HepG2 (cell line): ENCODE data around the gene ZNF141. TPM values are rescaled to one million over a fixed set of nuclear protein-coding genes. Genes with fewer than 3 reads are reported as not detected.

ENCODE experiments used
- ATAC-seq: fragments of 200-7000 bp; cut with Tn5 transposase; 3 replicates; pipeline ENCODE4 v1.9.1; 2020; ENCODE audit warnings: mild to moderate bottlenecking, moderate library complexity
- BruUV-seq: library from RNA; stranded (reverse); fragments of 400-500 nt; replicated peaks from 2 replicates; lab custom pipeline; 2021; lab: Mats Ljungman, UMichigan
- CTCF ChIA-PET: fragments of 300-600 bp; formaldehyde crosslinking; extraction: SDS; loops from one replicate; lab custom pipeline; 2021; ENCODE audit warnings: low total read pairs, inconsistent platforms, low intra/inter-chr PET ratio; lab: Yijun Ruan, JAX
- POLR2A ChIA-PET: fragments of 350-600 bp; sonication (Branson Sonifier 250); formaldehyde crosslinking; loops from one replicate; lab custom pipeline; 2020; ENCODE audit warnings: antibody characterized with exemption, inconsistent platforms; lab: Yijun Ruan, JAX
- DNase-seq: peaks from one replicate; pipeline ENCODE4 v3.0.0-alpha.2; 2015; ENCODE audit warnings: low spot score
- FAIRE-seq: peaks from 3 replicates; lab custom pipeline; 2011; peaks lifted over from hg19 to GRCh38; lab: Jason Lieb, UNC
- H2AFZ ChIP-seq: one replicate; pipeline ENCODE4 v1.6.1; 2011; ENCODE audit warnings: low read length, inconsistent platforms
- H3K27ac ChIP-seq: fragments of 300-600 bp; 3 replicates; pipeline ENCODE4 v1.8.0; 2011; ENCODE audit warnings: mixed run types, mild to moderate bottlenecking, mixed read lengths, low read length, inconsistent platforms; ENCODE audit not compliant: insufficient read depth; ENCODE audit errors: extremely low read length
- H3K27me3 ChIP-seq, 2 experiments: fragments of 200-600 bp in 1 of 2; 2 replicates in 1 of 2; 3 replicates in 1 of 2; pipeline versions ENCODE4 v1.6.0 to v1.8.0; 2011; ENCODE audit warnings: low read length in 2 of 2, mild to moderate bottlenecking in 2 of 2, moderate library complexity in 2 of 2, inconsistent platforms in 1 of 2; ENCODE audit not compliant: insufficient read depth in 2 of 2, control insufficient read depth in 1 of 2
- H3K36me3 ChIP-seq, 2 experiments: fragments of 200-600 bp in 1 of 2; replicated peaks in 1 of 2; 2 replicates in 1 of 2; 3 replicates in 1 of 2; pipeline versions ENCODE4 v1.5.1 to v1.8.0; 2011; ENCODE audit warnings: low read length in 2 of 2, inconsistent platforms in 1 of 2; ENCODE audit not compliant: insufficient read depth in 2 of 2, control insufficient read depth in 1 of 2
- H3K4me1 ChIP-seq: 2 replicates; pipeline ENCODE4 v1.5.1; 2012; ENCODE audit warnings: low read length, inconsistent platforms; ENCODE audit not compliant: insufficient read depth
- H3K4me2 ChIP-seq: 2 replicates; pipeline ENCODE4 v1.6.0; 2011; ENCODE audit warnings: low read depth, low read length, inconsistent platforms
- H3K4me3 ChIP-seq, 3 experiments: fragments of 200-600 bp in 1 of 3; sonication (generic), shearing (Covaris generic) in 1 of 3; replicated peaks in 1 of 3; 2 replicates each; pipeline ENCODE4 v1.5.1; 2011 to 2016; ENCODE audit warnings: low read length in 3 of 3, inconsistent platforms in 2 of 3, low read depth in 2 of 3, mild to moderate bottlenecking in 2 of 3, control low read depth in 1 of 3, mixed read lengths in 1 of 3; ENCODE audit not compliant: insufficient read depth in 1 of 3
- H3K79me2 ChIP-seq: one replicate; pipeline ENCODE4 v1.6.1; 2011; ENCODE audit warnings: low read length, inconsistent platforms; ENCODE audit not compliant: insufficient read depth
- H3K9ac ChIP-seq: 2 replicates; pipeline ENCODE4 v1.6.0; 2011; ENCODE audit warnings: mild to moderate bottlenecking, low read depth, low read length, inconsistent platforms; ENCODE audit not compliant: insufficient read depth
- H3K9me3 ChIP-seq: 2 replicates; pipeline ENCODE4 v1.5.1; 2012; ENCODE audit warnings: mild to moderate bottlenecking, low read length
- H4K20me1 ChIP-seq: 2 replicates; pipeline ENCODE4 v1.6.0; 2011; ENCODE audit warnings: inconsistent platforms, mild to moderate bottlenecking, low read length, moderate library complexity; ENCODE audit not compliant: insufficient read depth
- GTF3A ChIP-seq: sonication (generic); formaldehyde crosslinking; conservative IDR thresholded peaks from 2 replicates; pipeline ENCODE4 v1.4.0; 2020; ENCODE audit warnings: mild to moderate bottlenecking, missing genetic modification reagents
- JUN ChIP-seq: sonication (generic); formaldehyde crosslinking; IDR thresholded peaks from 2 replicates; pipeline ENCODE4 v1.4.0; 2020; ENCODE audit warnings: mild to moderate bottlenecking, missing genetic modification reagents
- KDM5A ChIP-seq: fragments of 200-600 bp; sonication (generic); IDR thresholded peaks from 2 replicates; pipeline ENCODE4 v1.7.0; 2018; ENCODE audit warnings: antibody characterized with exemption, mild to moderate bottlenecking, low read length, borderline replicate concordance
- MAZ ChIP-seq, 2 experiments: sonication (generic) in 1 of 2; formaldehyde crosslinking in 1 of 2; IDR thresholded peaks; 2 replicates each; pipeline versions ENCODE4 v1.5.0 to v1.6.1; 2012 to 2020; ENCODE audit warnings: low read depth in 2 of 2, mild to moderate bottlenecking in 2 of 2, borderline replicate concordance in 1 of 2, improper control_type of control experiment in 1 of 2, low read length in 1 of 2, missing genetic modification reagents in 1 of 2, moderate library complexity in 1 of 2
- MIXL1 ChIP-seq: IDR thresholded peaks from 2 replicates; pipeline ENCODE4 v1.6.1; 2016
- NFIC ChIP-seq: IDR thresholded peaks from 2 replicates; pipeline ENCODE4 v1.6.1; 2012; ENCODE audit warnings: mild to moderate bottlenecking, low read length, inconsistent platforms
- PHF21A ChIP-seq: sonication (generic); formaldehyde crosslinking; IDR thresholded peaks from 2 replicates; pipeline ENCODE4 v1.5.0; 2020; ENCODE audit warnings: mild to moderate bottlenecking, missing genetic modification reagents
- SRSF9 ChIP-seq: fragments of 200-400 bp; formaldehyde crosslinking; IDR thresholded peaks from 2 replicates; pipeline ENCODE4 v1.6.1; 2018; ENCODE audit warnings: borderline replicate concordance, mild to moderate bottlenecking, low read depth, low read length; ENCODE audit not compliant: insufficient read depth, poor library complexity, severe bottlenecking
- ZNF232 ChIP-seq: sonication (generic); formaldehyde crosslinking; IDR thresholded peaks from 2 replicates; pipeline ENCODE4 v1.4.0; 2020; ENCODE audit warnings: missing genetic modification reagents, borderline replicate concordance
- ZNF564 ChIP-seq: sonication (generic); formaldehyde crosslinking; IDR thresholded peaks from 2 replicates; pipeline ENCODE4 v1.8.1; 2023; ENCODE audit warnings: mild to moderate bottlenecking, missing genetic modification reagents
- WGBS: methylation state at CpG from one replicate; pipeline ENCODE4 v1.1.6; 2017; ENCODE audit warnings: low lambda C conversion rate; 5-methylcytosine and 5-hydroxymethylcytosine counted together
- in situ Hi-C: cut with HindIII; loops from 2 replicates; pipeline ENCODE4 v1.10.0; 2017; ENCODE audit warnings: low pct_unique_long_range_greater_than_20kb; ENCODE audit not compliant: extremely low pct_ligation_motif_present
- intact Hi-C: fragments of 100-400 bp; cut with micrococcal nuclease; formaldehyde crosslinking; loops from one replicate; pipeline ENCODE4 v1.10.0; 2022; ENCODE audit not compliant: unreplicated experiment
- polyA plus RNA-seq, 8 experiments: library from polyadenylated mRNA; depleted of rRNA in 3 of 8; stranded (reverse) in 7 of 8; unstranded in 1 of 8; fragments of >200 nt; fragmentation: Illumina TruSeq in 4 of 8; extraction: Trizol in 4 of 8; gene quantifications; 2 replicates each; pipeline versions ENCODE4 v1.2.1 to v1.2.3, GENCODE V29; 2011 to 2016; ENCODE audit warnings: low read depth in 4 of 8, missing spikeins in 1 of 8, mixed read lengths in 1 of 8; ENCODE audit not compliant: insufficient read depth in 1 of 8
- total RNA-seq, 5 experiments: library from RNA; depleted of rRNA; stranded (reverse); fragments of >200 nt; fragmentation: Illumina TruSeq; extraction: Trizol; gene quantifications; 2 replicates each; pipeline ENCODE4 v1.2.3, GENCODE V29; 2016; ENCODE audit warnings: low read depth in 1 of 5

The ZNF141 gene
- total and polyA plus RNA-seq, 2 of the 13 experiments (the other 11 are each of a cell fraction or from before 2014, with no cell fraction given): not detected

DNA sequence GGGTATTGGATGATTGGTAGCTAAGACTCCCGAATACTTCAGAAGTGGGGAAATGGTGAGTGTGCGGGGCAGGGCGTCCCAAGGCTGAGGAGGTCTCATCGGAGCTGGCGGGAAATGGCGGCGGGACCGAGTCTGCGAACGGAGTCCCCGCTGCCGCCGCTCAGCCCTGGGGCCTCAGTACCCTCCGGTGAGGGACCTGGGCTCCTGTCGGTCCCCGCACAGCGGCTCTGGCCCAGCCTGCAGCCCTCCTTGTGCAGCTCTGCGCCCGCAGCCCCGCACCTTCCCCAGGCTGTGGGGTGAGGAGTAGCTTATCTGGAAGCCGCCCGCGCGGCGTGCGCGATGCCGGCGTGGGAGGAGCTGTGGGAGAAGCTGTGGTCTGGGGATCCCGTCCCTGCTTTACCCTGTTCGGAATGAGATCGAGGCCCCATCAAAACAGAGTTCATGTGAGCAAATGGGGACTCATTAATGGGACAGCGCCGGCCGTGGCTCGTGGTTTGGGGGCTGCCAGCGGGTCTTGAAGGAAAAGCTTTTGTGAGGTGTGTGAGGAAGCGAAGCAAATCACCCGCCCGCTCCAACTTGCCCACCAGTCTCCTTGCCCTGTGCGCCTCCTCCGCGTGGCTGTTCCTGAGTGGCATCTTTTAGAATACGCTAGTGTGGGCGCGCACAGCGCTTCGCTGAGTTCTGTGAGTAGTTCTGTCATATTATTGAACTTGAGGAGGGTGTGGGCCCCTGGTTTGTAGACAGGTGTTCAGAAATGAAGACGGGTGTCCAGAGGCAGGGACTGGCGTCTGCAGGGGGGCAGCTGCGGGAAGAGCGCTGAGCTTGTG lies 531 bp downstream of the ZNF141 start:
- intact Hi-C loops: no loop called here
- ATAC-seq (no peak), DNase-seq (no peak)
- in situ Hi-C loops: no loop called here
- no peak overlapping the region for H3K4me2 ChIP-seq
- no peaks in the 10 kb centered on the region for H3K79me2 ChIP-seq
- H3K4me3 ChIP-seq: no peak overlapping the region
- H3K36me3 ChIP-seq: no peaks in the 10 kb centered on the region
- no peak for TF ChIP-seq NFIC
- no peak for TF ChIP-seq JUN (CRISPR knock-in tag)
- TF ChIP-seq MAZ (IDR thresholded peaks at IDR 0.05; ENCODE audit: borderline replicate concordance, low read depth, low read length): no peak
- TF ChIP-seq MAZ (CRISPR knock-in tag; IDR thresholded peaks at IDR 0.05; ENCODE audit: low read depth): no peak
- no peak for TF ChIP-seq SRSF9
- TF ChIP-seq KDM5A: no peak
- TF ChIP-seq GTF3A (CRISPR knock-in tag): no peak
- no peak for TF ChIP-seq MIXL1 (CRISPR knock-in tag)
- no peak for TF ChIP-seq ZNF232 (CRISPR knock-in tag)
- no peak for TF ChIP-seq PHF21A (CRISPR knock-in tag)
- no peak for TF ChIP-seq ZNF564 (CRISPR knock-in tag)
- TF ChIP-seq, all 625 proteins: peak for 0
- 82% methylated on average over 25 of the region's 52 CpGs for WGBS
- no peaks in the 10 kb centered on the region for H3K4me1 ChIP-seq
- no peaks in the 10 kb centered on the region for H3K27me3 ChIP-seq
- peaks cover 86% of the 10 kb centered on the region for H3K9me3 ChIP-seq
- BruUV-seq: no TSS peak
- POLR2A ChIA-PET: no interaction called here
- H2AFZ ChIP-seq: no peak overlapping the region
- CTCF ChIA-PET: no interaction called here
- no peak overlapping the region for H3K27ac ChIP-seq
- no peaks in the 10 kb centered on the region for H4K20me1 ChIP-seq
- FAIRE-seq: no peak
- H3K9ac ChIP-seq: no peak overlapping the region
